ENCODE data around the gene RAB11FIP4. TPM values are rescaled to one million over a fixed set of nuclear protein-coding genes. Genes with fewer than 3 reads are reported as not detected.

RAB11FIP4 gene
- total RNA-seq, 4 donors from 2014 or later = 41.0 to 173 (median 53.7) TPM

DNA sequence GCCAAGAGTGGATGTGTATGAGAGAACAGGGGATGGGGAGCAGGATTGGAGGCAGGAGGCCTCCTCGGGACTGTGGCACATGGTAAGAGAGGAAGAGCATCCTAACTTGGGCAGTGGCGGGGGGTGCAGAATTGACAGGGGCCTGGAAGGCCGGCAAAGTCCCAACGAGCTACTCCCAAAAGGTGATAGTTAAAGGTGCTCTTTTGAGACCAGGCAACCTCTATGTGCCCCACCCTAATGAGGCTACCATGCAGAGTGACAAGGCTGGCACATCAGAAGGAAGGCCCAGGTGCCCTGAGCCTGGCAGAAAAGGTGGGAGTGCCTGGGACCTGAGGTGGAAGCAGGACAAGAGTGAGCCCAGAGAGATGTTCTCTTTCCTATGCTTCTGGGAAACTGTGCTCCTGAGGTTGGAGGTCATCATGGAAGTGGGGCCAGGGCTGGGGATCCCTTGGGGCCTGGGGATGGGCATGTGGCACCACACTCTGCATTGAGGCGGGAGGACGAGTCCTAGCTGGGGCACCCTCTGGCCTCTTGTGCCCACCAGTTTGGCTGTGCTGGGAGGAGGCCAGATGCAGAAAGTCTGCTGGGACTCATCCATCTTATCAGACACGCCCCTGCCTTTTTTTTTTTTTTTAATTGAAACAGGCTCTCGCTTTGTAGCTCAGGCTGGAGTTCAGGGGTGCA lies 5.9 kb downstream of the RAB11FIP4 start:
- no peaks in the 10 kb centered on the region for H3K36me3 ChIP-seq
- H3K4me3 ChIP-seq = no peak overlapping the region
- no peak overlapping the region for H3K27ac ChIP-seq
- in situ Hi-C loops (cut with MboI; ENCODE audit: low pct_ligation_motif_present in 1 of 4, low pct_unique_long_range_greater_than_20kb in 1 of 4, low sequenced_read_pairs in 3 of 4) (no loop called here), intact Hi-C loops (cut with DNase I; ENCODE audit: low total_unique reads) (no loop called here)
- 68 to 83% methylated on average over 4 to 8 of the region's 8 CpGs for WGBS, 2 donors (ENCODE audit: low coverage in 1 of 2)
- no peak for DNase-seq
- TF ChIP-seq POLR2A (IDR thresholded peaks at IDR 0.05) = no peak
- H3K27me3 ChIP-seq = peaks cover 36% of the 10 kb centered on the region
- H3K9me3 ChIP-seq = no peaks in the 10 kb centered on the region
- peaks cover 0 to under 1% (median 0%) of the 10 kb centered on the region in 4 donors for H3K4me1 ChIP-seq

DNA sequence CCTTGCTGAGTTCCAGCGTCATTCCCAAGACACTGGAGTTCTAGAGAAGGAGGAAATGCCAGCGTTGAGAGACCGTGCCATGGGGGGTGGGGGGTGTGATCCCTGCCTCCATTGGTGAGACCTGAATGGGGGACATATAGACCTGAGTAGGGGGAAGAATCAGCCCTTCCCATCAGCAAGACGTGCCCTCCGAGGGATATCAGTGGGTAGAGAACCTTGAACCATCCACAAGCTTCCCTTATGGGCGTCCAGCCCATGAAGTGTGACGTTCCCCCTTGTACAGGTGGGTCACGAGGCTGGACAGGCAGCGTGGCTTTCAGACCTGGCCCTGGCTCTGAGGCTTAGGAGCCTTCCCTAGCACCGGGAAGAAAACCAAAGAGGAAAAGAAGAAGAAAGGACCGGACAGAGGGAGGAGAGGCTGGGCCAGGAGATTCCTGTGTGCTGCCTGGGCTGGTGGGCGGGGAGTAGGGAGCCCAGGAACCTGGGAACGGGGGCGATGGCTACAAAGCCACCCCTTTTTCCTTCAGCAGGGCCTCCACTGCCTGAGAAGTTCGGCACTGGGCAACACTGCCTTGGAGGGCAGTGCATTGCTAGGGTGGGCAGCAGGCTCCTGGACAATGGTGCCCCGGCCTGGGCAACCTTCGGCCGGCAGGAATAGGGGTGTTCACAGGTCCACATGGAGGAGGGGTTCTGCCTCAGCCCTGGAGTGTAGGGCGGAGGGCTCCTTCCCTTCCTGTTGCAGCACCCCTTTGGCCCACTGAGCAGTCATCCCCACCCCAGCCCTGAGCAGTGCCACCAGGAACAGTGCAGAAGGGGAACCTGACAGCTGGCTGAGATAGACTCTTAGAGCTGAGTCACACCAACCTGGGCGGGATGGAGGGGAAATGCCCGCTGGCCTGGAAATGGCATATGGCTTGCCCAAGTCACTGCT lies 7.2 kb downstream of the RAB11FIP4 start:
- Histone ChIP-seq H3K9me3 (no peaks in the 10 kb centered on the region), H3K4me1 (no peaks in the 10 kb centered on the region), H3K27me3 (peaks cover 23% of the 10 kb centered on the region), H3K27ac (no peak overlapping the region), H3K36me3 (no peaks in the 10 kb centered on the region), H3K4me3 (no peak overlapping the region)
- intact Hi-C loops (cut with DNase I; ENCODE audit: low total_unique reads) (no loop called here), in situ Hi-C loops (cut with MboI; ENCODE audit: low pct_ligation_motif_present in 1 of 4, low pct_unique_long_range_greater_than_20kb in 1 of 4, low sequenced_read_pairs in 3 of 4) (no loop called here)
- 58 to 75% methylated on average over 3 to 21 of the region's 21 CpGs for WGBS, 2 donors (ENCODE audit: low coverage in 1 of 2)
- DNase-seq = no peak
- no peak for TF ChIP-seq POLR2AphosphoS5 (IDR thresholded peaks at IDR 0.05)
- TF ChIP-seq, protein P1, sequence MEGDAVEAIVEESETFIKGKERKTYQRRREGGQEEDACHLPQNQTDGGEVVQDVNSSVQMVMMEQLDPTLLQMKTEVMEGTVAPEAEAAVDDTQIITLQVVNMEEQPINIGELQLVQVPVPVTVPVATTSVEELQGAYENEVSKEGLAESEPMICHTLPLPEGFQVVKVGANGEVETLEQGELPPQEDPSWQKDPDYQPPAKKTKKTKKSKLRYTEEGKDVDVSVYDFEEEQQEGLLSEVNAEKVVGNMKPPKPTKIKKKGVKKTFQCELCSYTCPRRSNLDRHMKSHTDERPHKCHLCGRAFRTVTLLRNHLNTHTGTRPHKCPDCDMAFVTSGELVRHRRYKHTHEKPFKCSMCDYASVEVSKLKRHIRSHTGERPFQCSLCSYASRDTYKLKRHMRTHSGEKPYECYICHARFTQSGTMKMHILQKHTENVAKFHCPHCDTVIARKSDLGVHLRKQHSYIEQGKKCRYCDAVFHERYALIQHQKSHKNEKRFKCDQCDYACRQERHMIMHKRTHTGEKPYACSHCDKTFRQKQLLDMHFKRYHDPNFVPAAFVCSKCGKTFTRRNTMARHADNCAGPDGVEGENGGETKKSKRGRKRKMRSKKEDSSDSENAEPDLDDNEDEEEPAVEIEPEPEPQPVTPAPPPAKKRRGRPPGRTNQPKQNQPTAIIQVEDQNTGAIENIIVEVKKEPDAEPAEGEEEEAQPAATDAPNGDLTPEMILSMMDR (IDR thresholded peaks at IDR 0.05) = no peak
- TF ChIP-seq EP300 (IDR thresholded peaks at IDR 0.05; ENCODE audit: low read depth) = no peak
- no peak for TF ChIP-seq POLR2A (IDR thresholded peaks at IDR 0.05)

DNA sequence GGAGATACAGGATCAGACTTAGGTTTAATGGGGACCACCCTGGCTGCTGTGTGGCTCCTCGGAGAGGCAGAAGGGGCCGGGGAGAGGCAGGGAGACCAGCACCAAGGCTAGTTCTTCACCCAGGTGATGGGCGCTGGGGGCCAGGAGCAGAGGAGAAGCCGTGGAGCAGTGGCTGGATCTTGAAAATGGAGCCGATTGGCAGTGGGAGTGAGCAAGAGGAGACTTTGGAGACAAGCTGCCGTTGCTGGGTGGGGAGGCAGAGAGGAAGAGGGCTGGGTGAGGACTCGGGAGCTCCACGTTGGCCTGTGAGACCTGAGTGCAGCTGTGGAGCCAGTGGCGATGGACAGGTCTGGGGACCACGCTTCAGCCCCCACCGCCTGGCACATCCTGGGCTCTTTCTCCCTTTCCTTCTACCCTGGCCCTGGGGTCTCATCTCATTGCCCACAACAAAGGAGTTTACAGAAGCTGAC lies 9.0 kb downstream of the RAB11FIP4 start:
- no peak for TF ChIP-seq POLR2A (IDR thresholded peaks at IDR 0.05)
- TF ChIP-seq, protein P1 (IDR thresholded peaks at IDR 0.05) = no peak
- no peak for TF ChIP-seq POLR2AphosphoS5 (IDR thresholded peaks at IDR 0.05)
- no peak for TF ChIP-seq EP300 (IDR thresholded peaks at IDR 0.05; ENCODE audit: low read depth)
- peaks cover 9% of the 10 kb centered on the region for H3K27me3 ChIP-seq
- no peaks in the 10 kb centered on the region for H3K4me1 ChIP-seq
- no peak for DNase-seq
- H3K27ac ChIP-seq = no peak overlapping the region
- H3K36me3 ChIP-seq = no peaks in the 10 kb centered on the region
- in situ Hi-C loops (cut with MboI; ENCODE audit: low pct_ligation_motif_present in 1 of 4, low pct_unique_long_range_greater_than_20kb in 1 of 4, low sequenced_read_pairs in 3 of 4) (no loop called here), intact Hi-C loops (cut with DNase I; ENCODE audit: low total_unique reads) (no loop called here)
- 66% methylated on average over 11 of the region's 11 CpGs; no CpG with 5 or more reads in 1 of the 2 donors for WGBS, 2 donors (ENCODE audit: low coverage in 1 of 2)
- no peaks in the 10 kb centered on the region for H3K9me3 ChIP-seq
- H3K4me3 ChIP-seq = no peak overlapping the region

DNA sequence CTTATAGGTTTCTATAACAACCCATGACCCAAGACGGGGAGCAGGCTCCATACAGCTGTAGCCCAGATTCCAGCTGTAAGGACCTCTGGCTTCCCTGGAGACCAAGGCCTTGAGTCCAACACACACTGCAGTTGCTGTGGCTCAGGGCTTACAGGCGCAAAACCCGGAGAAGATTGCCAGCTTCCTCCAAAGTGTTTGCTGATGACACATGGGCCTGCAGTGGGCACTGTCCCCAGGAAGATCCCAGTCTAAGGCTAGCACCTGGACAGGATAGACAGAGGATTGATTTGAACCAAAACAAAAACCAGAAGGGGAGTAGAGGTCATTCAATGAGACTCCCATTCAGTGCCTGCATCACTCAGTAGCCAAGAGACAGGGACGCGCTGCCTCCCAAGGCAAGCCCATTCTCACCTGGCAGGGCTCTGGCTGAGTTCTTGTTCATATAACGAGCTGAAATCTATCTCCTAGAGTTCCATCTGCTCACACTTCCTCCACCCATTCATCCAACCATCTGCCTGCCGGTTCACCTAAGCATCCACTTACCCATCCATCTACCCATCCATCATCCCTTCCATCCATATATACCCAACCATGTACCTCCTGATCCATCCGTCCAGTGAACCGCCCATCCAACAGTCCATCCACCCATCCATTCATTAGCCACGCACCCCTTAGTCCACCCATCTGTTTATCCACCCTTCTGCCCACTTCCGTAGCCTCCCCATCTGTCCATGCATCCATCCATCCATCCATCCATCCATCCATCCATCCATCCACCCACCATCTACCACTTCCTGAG lies 10.2 kb downstream of the RAB11FIP4 start:
- in situ Hi-C loops (cut with MboI; ENCODE audit: low pct_ligation_motif_present in 1 of 4, low pct_unique_long_range_greater_than_20kb in 1 of 4, low sequenced_read_pairs in 3 of 4) = no loop called here
- TF ChIP-seq EP300 (IDR thresholded peaks at IDR 0.05; ENCODE audit: low read depth) (no peak), POLR2AphosphoS5 (IDR thresholded peaks at IDR 0.05) (no peak), POLR2A (IDR thresholded peaks at IDR 0.05) (no peak)
- TF ChIP-seq, protein P1 (IDR thresholded peaks at IDR 0.05) = no peak

More for the DNA sequence above, 10.2 kb downstream of the RAB11FIP4 start:
- Histone ChIP-seq H3K27me3 (peaks cover 6% of the 10 kb centered on the region), H3K27ac (no peak overlapping the region), H3K9me3 (no peaks in the 10 kb centered on the region), H3K4me3 (no peak overlapping the region), H3K4me1 (no peaks in the 10 kb centered on the region), H3K36me3 (no peaks in the 10 kb centered on the region)
- intact Hi-C loops (cut with DNase I; ENCODE audit: low total_unique reads) = no loop called here
- 87 to 89% methylated on average over 8 to 11 of the region's 11 CpGs for WGBS, 2 donors (ENCODE audit: low coverage in 1 of 2)
- DNase-seq = no peak

Measured in transverse colon (tissue), 4 donors.